HG03045 (cell line): ENCODE data around the gene LEO1.

Experiments used
- ATAC-seq: cut with Tn5 transposase; IDR thresholded peaks from one replicate; pipeline ENCODE4 v1.9.1; 2021; ENCODE audit warnings: mild to moderate bottlenecking, moderate library complexity; ENCODE audit not compliant: unreplicated experiment

The LEO1 gene

DNA sequence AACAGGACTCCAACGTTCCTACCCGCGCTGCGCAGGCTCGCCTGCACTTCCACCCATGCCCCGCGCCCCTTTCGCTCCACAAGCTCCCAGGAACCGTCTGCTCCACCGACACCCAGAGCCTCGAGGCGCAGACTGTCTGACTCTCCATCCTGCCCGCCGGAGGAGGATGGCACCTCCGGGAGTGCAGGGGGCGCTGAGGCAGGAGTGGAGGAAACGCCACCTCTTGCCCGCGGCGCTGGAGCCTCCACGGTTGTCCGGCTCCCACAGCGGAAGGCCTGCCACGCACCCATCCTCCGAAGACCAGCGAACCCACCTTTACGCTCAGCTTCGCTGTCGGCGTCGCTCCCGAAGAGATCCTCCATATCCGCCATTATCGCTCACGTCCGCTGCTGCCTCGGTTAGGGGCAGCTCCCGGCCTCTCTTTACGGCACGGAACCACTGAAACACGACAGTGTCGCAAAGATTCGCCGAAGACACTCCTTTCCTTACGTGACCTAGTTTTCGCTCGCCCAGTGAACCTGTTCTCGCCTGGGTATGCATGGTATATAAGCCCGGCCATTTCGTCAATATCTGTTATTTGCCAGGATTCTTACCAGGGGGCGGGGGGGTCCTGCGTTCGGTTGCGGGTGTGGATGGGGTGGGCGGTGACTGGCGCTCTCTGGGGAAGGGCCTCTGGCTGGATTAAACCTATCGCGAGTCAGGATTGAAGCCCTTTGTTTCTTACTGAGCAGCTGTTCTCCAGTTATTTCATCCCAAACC is at the start of gene LEO1:
Gene LEO1 (minus strand): TSS at position 404 of the 759 bp plus-strand sequence. CDS start 33 bp downstream, at position 371.
- ATAC-seq = peak; percentile 87

- no peak for ATAC-seq
These were observed 49.6 kb upstream of the LEO1 start for GRCh38 chr15:52021128-52021671.

GRCh38 chr15:52020221-52021085 is 48.9 kb upstream of the LEO1 start:
- ATAC-seq = no peak

- ATAC-seq = peak; percentile 54
These were observed 48.0 kb upstream of the LEO1 start for GRCh38 chr15:52019394-52020220.

DNA sequence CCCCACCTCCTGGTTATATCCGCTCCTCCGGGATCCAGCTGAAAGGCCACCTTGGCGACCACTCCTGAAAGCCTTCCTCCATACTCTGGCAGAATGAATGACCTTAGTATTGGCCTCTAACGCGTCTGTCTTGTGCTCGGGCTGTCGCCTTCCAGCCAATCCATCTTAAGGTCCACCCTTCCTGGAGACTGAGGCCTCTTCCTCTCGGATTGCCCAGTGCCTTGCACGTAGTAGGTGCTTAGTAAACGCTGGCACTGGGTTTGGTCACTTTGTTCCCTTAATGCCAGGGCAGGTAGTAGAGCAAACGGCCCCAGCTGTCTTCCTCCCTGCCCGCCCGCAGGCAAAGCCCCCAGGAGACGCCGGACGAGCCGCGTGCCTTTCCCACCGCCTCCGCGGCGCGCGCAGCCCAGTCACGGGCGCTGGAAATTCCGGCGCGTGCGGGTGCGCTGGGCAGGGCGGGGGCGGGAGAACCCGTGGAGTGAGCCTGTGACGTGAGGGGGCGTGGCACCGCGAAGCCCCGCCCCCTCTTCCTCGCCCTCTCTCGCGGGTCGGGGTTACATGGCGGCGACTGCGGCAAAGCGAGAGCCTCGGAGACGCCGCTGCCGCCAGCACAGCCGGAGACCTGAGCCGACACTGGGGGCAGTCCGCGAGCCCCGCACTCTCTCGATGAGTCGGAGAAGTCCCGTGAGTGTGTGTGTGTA is 47.3 kb upstream of the LEO1 start, which contains the start of gene MAPK6:
Gene MAPK6 (plus strand): TSS at position 527 of the 701 bp plus-strand sequence. CDS start 27,242 bp downstream, outside the sequence.
- peak; percentile 76 for ATAC-seq

GRCh38 chr15:52018244-52018643 is 46.7 kb upstream of the LEO1 start:
- ATAC-seq = no peak

DNA sequence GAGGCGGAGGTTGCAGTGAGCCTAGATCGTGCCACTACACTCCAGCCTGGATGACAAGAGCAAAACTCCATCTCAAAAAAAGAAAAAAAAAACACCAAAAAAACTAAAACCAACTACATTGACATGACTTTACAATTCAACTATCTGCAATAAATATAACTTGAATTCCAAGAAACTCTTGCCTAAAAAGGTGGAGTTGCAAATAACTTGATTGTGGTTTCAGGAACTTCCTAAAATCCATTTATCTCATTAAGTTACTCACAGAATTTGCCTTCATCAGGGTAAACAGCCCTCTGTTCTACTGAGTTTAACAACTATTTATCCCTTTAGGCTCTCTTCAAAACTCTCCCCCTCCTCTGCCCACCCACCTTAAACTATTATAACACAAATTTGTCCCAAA is 44.7 kb upstream of the LEO1 start:
- ATAC-seq = no peak

GRCh38 chr15:52014616-52015015 is 43.0 kb upstream of the LEO1 start:
- no peak for ATAC-seq

DNA sequence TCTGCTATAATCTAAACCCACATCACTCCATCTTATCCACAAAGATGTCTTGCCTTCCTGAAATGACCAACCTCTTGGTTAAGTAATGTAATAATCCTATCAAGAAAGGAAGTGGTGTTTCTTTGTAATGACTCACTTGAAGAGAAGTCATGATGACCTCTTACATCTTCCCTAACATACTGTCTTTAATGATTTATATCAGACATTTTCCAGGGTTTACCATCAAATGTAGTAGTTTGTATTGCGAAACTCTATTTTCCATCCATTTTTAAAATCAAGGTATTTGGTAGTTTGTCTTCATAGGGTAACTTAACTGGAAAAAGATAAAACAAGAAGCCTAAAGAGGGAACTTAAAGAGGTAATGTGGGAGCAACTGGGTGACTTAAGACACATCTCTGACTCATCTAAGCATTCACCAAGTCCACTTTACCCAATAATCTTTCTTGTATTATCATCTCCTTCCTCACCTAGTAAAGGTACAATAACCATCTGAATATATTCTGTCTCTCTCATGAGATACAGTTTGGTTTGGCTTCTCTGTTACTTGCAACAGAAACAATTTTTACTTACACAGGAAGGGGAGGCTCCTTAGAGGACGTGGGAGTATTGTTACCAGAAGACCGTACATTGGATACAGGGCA is 41.7 kb upstream of the LEO1 start:
- ATAC-seq = no peak

DNA sequence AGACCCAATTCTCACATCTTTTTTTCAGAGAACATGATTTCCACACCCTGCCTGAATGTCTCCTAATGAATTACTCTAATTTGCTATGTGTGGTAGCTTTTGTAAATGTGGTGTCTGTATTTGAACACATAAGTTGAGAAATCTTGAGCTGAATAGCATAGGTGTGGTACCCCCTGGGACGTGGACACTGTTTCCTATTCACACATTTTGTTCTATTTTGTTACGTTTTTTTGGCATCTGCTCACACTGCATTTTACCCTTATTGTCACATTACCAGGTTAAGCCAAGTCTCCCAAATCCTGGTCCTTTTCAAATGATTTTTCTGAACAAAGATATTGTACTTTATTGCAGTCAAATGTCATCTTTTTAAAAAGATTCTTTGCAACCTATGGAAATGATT is 40.6 kb upstream of the LEO1 start:
- no peak for ATAC-seq

DNA sequence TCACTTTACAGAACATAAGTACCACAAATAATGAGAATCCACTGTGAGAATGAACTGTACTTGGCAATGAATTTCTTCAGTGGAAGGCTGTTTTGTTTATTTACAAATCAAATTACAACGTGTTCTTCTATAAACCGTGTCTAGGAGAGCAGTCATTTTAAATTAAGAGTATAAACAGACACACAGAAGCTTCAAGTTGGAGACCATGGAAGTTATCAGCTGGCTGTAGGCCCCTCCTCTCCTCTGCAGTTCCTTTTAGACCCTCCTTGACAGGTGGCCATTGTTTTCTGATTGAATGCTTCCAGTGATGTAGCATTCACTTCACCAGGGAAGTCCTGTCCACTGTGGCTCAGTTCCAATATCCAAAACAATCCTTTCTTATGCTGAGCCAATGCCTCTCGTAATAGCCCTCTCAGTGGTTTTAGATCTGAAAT is 40.1 kb upstream of the LEO1 start:
- no peak for ATAC-seq

DNA sequence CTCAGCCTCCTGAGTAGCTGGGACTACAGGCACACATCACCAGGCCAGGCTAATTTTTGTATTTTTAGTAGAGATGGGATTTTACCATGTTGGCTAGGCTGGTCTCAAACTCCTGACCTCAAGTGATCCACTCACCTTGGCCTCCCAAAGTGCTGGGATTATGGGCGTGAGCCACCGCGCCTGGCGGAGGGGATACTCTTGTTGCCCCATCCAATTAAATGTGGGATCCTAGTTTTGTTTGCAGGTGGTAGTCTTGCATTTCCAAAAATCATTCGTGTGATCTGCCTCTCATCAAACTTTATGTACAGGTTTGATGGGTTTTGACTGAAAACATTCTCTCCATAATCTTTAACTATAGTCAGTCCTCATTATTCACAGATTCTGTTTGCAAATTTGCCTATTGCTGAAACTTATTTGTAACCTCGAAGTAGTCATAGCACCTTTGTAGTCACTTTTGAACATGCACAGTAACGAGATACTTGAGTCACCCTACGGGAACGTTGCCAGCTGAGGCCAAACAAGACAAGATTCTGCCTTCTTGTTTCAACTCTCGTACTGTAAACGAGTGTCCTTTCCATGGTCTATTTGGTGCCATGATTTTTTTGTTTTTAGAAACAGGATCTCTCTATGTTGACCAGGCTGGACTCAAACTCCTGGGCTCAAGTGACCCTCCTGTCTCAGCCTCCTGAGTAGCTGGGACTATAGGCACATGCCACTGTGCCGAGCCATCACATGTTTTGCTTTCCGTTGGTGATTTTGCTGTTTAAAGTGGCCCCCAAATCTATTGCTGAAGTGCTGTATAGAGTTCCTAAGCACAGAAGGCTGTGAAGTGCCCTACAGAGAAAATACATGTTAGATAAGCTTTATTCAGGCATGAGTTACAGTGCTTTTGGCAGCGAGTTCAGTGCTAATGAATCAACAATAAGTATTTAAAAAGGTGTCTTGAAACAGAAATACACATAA is 39.3 kb upstream of the LEO1 start:
- ATAC-seq = no peak

DNA sequence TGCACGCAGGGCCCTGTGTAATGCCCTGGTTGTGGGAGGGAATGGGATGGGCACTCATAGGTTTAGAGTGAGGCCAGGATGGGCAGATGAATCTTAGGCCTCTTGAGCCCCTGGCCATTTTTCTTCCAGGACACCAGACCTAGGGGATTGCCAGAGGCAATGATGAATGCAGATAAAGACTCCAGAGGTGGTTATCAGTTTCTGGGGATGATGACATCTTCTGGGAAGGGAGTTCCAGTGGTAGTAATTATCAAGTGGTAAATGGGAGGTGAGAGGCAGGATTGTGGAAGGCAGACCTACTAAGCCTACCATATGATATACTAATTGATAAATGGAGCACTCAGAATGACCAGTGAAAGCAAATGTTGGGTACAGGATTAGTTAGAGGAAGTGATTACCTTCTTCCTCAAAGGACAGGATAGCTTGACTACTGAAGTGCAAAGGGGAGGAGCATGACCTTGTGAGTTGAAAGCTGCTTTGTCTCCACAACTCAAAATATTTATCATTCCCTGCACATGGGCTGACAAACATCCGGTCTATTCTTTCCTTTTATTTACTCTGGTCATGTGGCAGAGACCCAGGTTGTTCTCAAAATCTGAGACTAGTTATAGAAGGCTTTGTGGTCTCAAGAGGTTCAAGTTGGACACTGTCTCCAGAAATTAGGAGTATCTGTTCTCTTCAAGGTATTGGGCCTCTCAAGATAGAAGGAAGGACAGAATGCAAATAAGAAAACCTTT is 37.3 kb upstream of the LEO1 start:
- ATAC-seq = no peak

DNA sequence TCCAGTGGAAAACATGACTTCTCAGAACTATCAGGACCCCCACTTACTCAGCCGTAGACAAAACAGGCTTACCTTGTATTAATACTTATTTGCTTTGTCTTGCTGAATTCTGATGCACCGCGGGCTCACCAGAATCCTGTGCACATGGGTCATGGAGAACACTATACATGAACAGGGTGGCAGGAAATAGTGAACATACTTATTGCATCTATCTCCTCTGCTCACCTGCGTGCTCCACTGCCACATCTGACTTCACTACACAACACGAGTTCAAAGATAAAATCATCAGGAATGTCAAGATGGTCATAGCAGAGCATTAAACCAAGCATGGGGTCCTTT is 36.8 kb upstream of the LEO1 start:
- ATAC-seq = no peak

DNA sequence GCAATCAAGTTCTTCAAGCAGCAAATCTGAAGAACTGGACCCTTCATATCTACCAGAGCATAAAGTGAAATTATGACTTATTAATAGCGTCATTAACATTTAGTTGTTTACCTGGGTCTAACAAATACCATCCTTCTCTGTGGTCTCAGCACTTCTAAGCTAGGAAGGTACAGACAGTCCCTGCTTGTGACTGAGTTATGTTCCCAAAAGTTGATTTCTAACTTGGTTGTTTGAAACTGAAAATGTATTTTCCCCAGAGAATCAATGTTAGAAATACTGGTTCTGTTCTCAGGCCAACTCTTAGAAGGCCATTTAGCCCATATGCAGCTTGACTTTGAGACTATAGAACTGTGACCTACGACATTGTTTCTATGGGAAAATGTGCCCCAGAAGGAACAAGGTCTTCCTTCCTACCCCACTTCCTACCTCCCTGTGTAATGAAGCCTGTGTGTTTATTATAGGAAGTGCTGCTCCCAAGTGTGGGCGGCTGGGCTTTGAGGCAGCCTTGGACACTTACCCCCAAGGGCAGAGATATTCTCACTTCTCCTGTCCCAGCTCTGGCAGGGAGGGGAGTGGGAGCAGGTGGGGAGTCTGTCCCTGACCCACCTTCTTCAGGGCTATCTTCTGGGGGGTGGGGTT is 35.2 kb upstream of the LEO1 start:
- peak; percentile 34 for ATAC-seq

DNA sequence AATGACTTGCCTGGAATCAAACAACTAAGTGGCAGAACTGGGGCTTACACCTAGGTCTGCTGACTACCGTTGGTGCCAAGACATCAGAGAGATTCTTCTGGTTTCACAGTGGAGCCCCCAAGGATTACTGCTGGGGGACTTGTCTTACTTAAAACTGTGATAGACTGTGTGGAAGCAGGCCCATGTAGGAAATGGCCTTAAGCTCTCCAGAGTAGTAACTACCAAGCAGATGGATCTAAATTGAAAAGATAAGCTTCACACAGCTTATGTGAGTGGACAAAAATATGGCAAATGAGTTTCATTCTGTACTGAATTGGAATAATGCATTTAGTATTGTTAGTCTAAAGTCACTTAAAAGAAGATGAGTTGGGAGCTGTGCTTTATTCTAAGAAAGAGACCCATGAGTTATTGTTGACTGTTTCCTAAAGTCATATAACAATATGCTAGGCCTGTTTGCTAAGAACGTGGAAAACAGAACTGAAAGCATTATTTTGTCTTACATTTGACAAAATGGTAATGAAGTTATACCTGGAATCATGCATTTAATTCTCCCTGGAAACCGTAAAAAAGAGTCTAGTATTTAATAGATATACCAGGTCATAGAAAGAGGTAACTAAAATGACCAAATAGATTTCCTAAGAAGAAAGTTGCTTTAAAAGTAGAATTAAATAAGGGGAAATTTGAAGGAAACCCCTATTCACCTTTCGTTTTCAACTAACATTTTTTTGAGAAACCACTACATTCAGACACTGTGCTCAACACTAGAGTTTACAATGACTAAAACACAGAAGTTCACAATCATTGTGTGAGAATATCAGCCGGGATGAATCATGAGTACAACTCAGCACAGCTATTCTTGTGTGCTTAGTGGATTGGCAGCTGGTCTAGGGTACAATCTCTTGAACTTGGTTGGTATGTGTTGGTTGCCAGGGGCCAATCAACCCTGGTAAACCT is 34.4 kb upstream of the LEO1 start:
- peak; percentile 87 for ATAC-seq
